Progenitor cell of endocrine pancreas (in vitro differentiated cells): ENCODE results near the gene GALNTL6. TPM values are rescaled to one million over a fixed set of nuclear protein-coding genes. Genes with fewer than 3 reads are reported as not detected.

Source experiments
- DNase-seq: peaks from one replicate; pipeline ENCODE4 v3.0.0; 2021; ENCODE audit warnings: low spot score; ENCODE audit not compliant: unreplicated experiment
- H3K27ac Mint-ChIP-seq: 2 replicates; pipeline ENCODE4 v1.8.0; 2021; ENCODE audit warnings: mild to moderate bottlenecking, moderate library complexity, mixed read lengths
- H3K27me3 Mint-ChIP-seq: 2 replicates; pipeline ENCODE4 v1.8.0; 2021; ENCODE audit warnings: mixed read lengths
- H3K36me3 Mint-ChIP-seq: 2 replicates; pipeline ENCODE4 v1.8.0; 2022; ENCODE audit warnings: mixed read lengths; ENCODE audit not compliant: insufficient read depth
- H3K4me1 Mint-ChIP-seq: 2 replicates; pipeline ENCODE4 v1.8.0; 2021; ENCODE audit warnings: low read depth, mixed read lengths
- H3K4me3 Mint-ChIP-seq: 2 replicates; pipeline ENCODE4 v1.8.0; 2021; ENCODE audit warnings: low read depth, mild to moderate bottlenecking, moderate library complexity, mixed read lengths
- H3K9me3 Mint-ChIP-seq: 2 replicates; pipeline ENCODE4 v1.8.0; 2021; ENCODE audit warnings: low read depth, mixed read lengths
- CTCF ChIP-seq: fragments of 200-600 bp; sonication (generic); IDR thresholded peaks from one replicate; pipeline ENCODE4 v1.5.0; 2021; ENCODE audit warnings: antibody characterized with exemption, mild to moderate bottlenecking; ENCODE audit not compliant: unreplicated experiment
- total RNA-seq: library from RNA; stranded (reverse); gene quantifications from 2 replicates; pipeline ENCODE4 v1.2.1, GENCODE V29; 2021

The GALNTL6 gene
- total RNA-seq, 1 donor from 2014 or later, result 0.14 TPM

- H3K4me3 Mint-ChIP-seq, result no peak overlapping the region
- peak overlapping the region; percentile 25 for H3K27ac Mint-ChIP-seq
- H3K27me3 Mint-ChIP-seq, result no peaks in the 10 kb centered on the region
- peaks cover 32% of the 10 kb centered on the region for H3K4me1 Mint-ChIP-seq
- peaks cover 9% of the 10 kb centered on the region for H3K36me3 Mint-ChIP-seq
- DNase-seq, result no peak
- peaks cover 30% of the 10 kb centered on the region for H3K9me3 Mint-ChIP-seq
- no peak for TF ChIP-seq CTCF
Observed at GRCh38 chr4:172708184-172708583, 895.0 kb downstream of the GALNTL6 start.

GRCh38 chr4:172709376-172709775, 896.2 kb downstream of the GALNTL6 start:
- Mint-ChIP-seq H3K27ac (peak overlapping the region; percentile 10), H3K36me3 (peaks cover 7% of the 10 kb centered on the region), H3K4me1 (peaks cover 32% of the 10 kb centered on the region), H3K4me3 (no peak overlapping the region), H3K27me3 (no peaks in the 10 kb centered on the region), H3K9me3 (peaks cover 18% of the 10 kb centered on the region)
- no peak for DNase-seq
- TF ChIP-seq CTCF, result no peak

- Mint-ChIP-seq H3K27ac (no peak overlapping the region), H3K4me1 (peaks cover 14% of the 10 kb centered on the region), H3K36me3 (no peaks in the 10 kb centered on the region), H3K4me3 (no peak overlapping the region), H3K27me3 (no peaks in the 10 kb centered on the region), H3K9me3 (peaks cover 6% of the 10 kb centered on the region)
- DNase-seq, result no peak
- TF ChIP-seq CTCF, result no peak
Observed at GRCh38 chr4:172716291-172716690, 903.1 kb downstream of the GALNTL6 start.

GRCh38 chr4:172721659-172722058, 908.5 kb downstream of the GALNTL6 start:
- DNase-seq, result no peak
- Mint-ChIP-seq H3K36me3 (no peaks in the 10 kb centered on the region), H3K27ac (no peak overlapping the region), H3K9me3 (peaks cover 3% of the 10 kb centered on the region), H3K4me3 (no peak overlapping the region), H3K27me3 (no peaks in the 10 kb centered on the region), H3K4me1 (peaks cover 40% of the 10 kb centered on the region)
- TF ChIP-seq CTCF, result no peak

- no peaks in the 10 kb centered on the region for H3K27me3 Mint-ChIP-seq
- DNase-seq, result no peak
- peaks cover 3% of the 10 kb centered on the region for H3K36me3 Mint-ChIP-seq
- TF ChIP-seq CTCF, result no peak
- H3K4me1 Mint-ChIP-seq, result peaks cover 49% of the 10 kb centered on the region
- peak overlapping the region; percentile 97 for H3K27ac Mint-ChIP-seq
- peaks cover 25% of the 10 kb centered on the region for H3K9me3 Mint-ChIP-seq
- H3K4me3 Mint-ChIP-seq, result peak overlapping the region; percentile 63
Observed at GRCh38 chr4:172725581-172725980, 912.4 kb downstream of the GALNTL6 start.
